Endothelial cell of umbilical vein (primary cell): ENCODE results near the gene P2RY13. TPM values are rescaled to one million over a fixed set of nuclear protein-coding genes. Genes with fewer than 3 reads are reported as not detected.

Experiments used
- BruUV-seq: library from RNA; stranded (reverse); fragments of 400-500 nt; replicated peaks from 2 replicates; lab custom pipeline; 2021; lab: Mats Ljungman, UMichigan
- CTCF ChIA-PET: fragments of 300-600, 350-600 bp; sonication (Branson Sonifier 250); formaldehyde crosslinking; loops from one replicate; lab custom pipeline; 2021; ENCODE audit warnings: antibody characterized with exemption, inconsistent platforms; lab: Charles Lee
- POLR2A ChIA-PET: fragments of 300-600, 350-600 bp; sonication (Branson Sonifier 250); formaldehyde crosslinking; loops from one replicate; lab custom pipeline; 2021; ENCODE audit warnings: antibody characterized with exemption, inconsistent platforms; lab: Charles Lee
- DNase-seq: peaks from one replicate; pipeline ENCODE4 v3.0.0-alpha.2; 2011; ENCODE audit warnings: low read depth, low spot score
- FAIRE-seq: peaks from 2 replicates; lab custom pipeline; 2011; peaks lifted over from hg19 to GRCh38; lab: Jason Lieb, UNC
- H2AFZ ChIP-seq: 2 replicates; pipeline ENCODE4 v1.6.0; 2012; ENCODE audit warnings: low read depth, low read length, control low read depth, inconsistent platforms
- H3K27ac ChIP-seq: 2 replicates; pipeline ENCODE4 v1.5.1; 2011; ENCODE audit warnings: low read depth, mild to moderate bottlenecking, control low read depth, low read length, moderate library complexity; ENCODE audit not compliant: insufficient read depth
- H3K27me3 ChIP-seq, 2 experiments: 2 replicates each; pipeline versions ENCODE4 v1.6.0 to v1.6.1; 2011; ENCODE audit warnings: low read length in 2 of 2, mixed read lengths in 1 of 2; ENCODE audit not compliant: control insufficient read depth in 2 of 2, insufficient read depth in 2 of 2
- H3K36me3 ChIP-seq, 2 experiments: 2 replicates in 1 of 2; 3 replicates in 1 of 2; pipeline ENCODE4 v1.5.1; 2011; ENCODE audit warnings: low read length in 2 of 2, mild to moderate bottlenecking in 1 of 2, moderate library complexity in 1 of 2; ENCODE audit not compliant: control insufficient read depth in 2 of 2, insufficient read depth in 2 of 2; ENCODE audit errors: extremely low read depth in 1 of 2
- H3K4me1 ChIP-seq: 3 replicates; pipeline ENCODE4 v1.5.1; 2011; ENCODE audit warnings: mild to moderate bottlenecking, low read length; ENCODE audit not compliant: control insufficient read depth, insufficient read depth; ENCODE audit errors: extremely low read depth
- H3K4me2 ChIP-seq: 2 replicates; pipeline ENCODE4 v1.6.1; 2011; ENCODE audit warnings: low read length, control low read depth, mixed read lengths; ENCODE audit not compliant: insufficient read depth
- H3K4me3 ChIP-seq, 3 experiments: fragments of 200-600 bp in 1 of 3; sonication (generic), shearing (Covaris generic) in 1 of 3; replicated peaks in 1 of 3; 2 replicates each; pipeline ENCODE4 v1.5.1; 2011 to 2016; ENCODE audit warnings: control low read depth in 3 of 3, low read length in 3 of 3, mild to moderate bottlenecking in 2 of 3, inconsistent platforms in 1 of 3, low read depth in 1 of 3, moderate library complexity in 1 of 3; ENCODE audit not compliant: insufficient read depth in 1 of 3
- H3K79me2 ChIP-seq: 2 replicates; pipeline ENCODE4 v1.6.0; 2012; ENCODE audit warnings: low read length, inconsistent platforms; ENCODE audit not compliant: control insufficient read depth, insufficient read depth
- H3K9ac ChIP-seq: replicated peaks from 2 replicates; pipeline ENCODE3; 2011; ENCODE audit warnings: low read length, control low read depth; ENCODE audit not compliant: insufficient read depth; ENCODE audit errors: extremely low read depth
- H3K9me1 ChIP-seq: replicated peaks from 3 replicates; pipeline ENCODE4 v1.6.0; 2011; ENCODE audit warnings: mild to moderate bottlenecking, low read length; ENCODE audit not compliant: control insufficient read depth, insufficient read depth; ENCODE audit errors: extremely low read depth
- H3K9me3 ChIP-seq: replicated peaks from 2 replicates; pipeline ENCODE4 v1.5.1; 2012; ENCODE audit warnings: low read length, inconsistent platforms; ENCODE audit not compliant: control insufficient read depth, insufficient read depth
- H4K20me1 ChIP-seq: replicated peaks from 2 replicates; pipeline ENCODE3; 2011; ENCODE audit warnings: mild to moderate bottlenecking, low read length; ENCODE audit not compliant: control insufficient read depth, insufficient read depth; ENCODE audit errors: extremely low read depth
- GATA2 ChIP-seq: IDR thresholded peaks from 2 replicates; pipeline ENCODE4 v1.7.0; 2011; ENCODE audit warnings: low read depth, mild to moderate bottlenecking, moderate library complexity, mixed read lengths, low read length; ENCODE audit not compliant: insufficient read length, insufficient read depth
- POLR2A ChIP-seq: IDR thresholded peaks from 2 replicates; pipeline ENCODE4 v1.6.1; 2012; ENCODE audit warnings: low read depth, mild to moderate bottlenecking, control low read depth, low read length
- dilution Hi-C: fragments of 300-500 bp; cut with MboI; formaldehyde crosslinking; loops from one replicate; pipeline ENCODE4 v1.15.0; 2019; ENCODE audit warnings: low sequenced_read_pairs; ENCODE audit not compliant: extremely low pct_ligation_motif_present
- intact Hi-C: fragments of 100-400 bp; cut with micrococcal nuclease; formaldehyde crosslinking; loops from one replicate; pipeline ENCODE4 v1.10.0; 2022
- polyA plus RNA-seq, 4 experiments: library from polyadenylated mRNA; depleted of rRNA in 3 of 4; stranded (reverse) in 3 of 4; unstranded in 1 of 4; fragments of >200 nt; gene quantifications; 2 replicates each; pipeline versions ENCODE4 v1.2.1 to v1.2.3, GENCODE V29; 2011 to 2012; ENCODE audit warnings: missing spikeins in 1 of 4
- total RNA-seq: library from RNA; stranded (reverse); gene quantifications from 2 replicates; pipeline ENCODE4 v1.2.3, GENCODE V29; 2021

P2RY13 gene
- total and polyA plus RNA-seq, 2 donors (not counting 3 experiments of a cell fraction or from before 2014, with no cell fraction given): not detected

- ChIA-PET CTCF (no interaction called here), POLR2A (no interaction called here)
- no peaks in the 10 kb centered on the region for H3K36me3 ChIP-seq
Observed at GRCh38 chr3:151350656-151351055, 21.3 kb upstream of the P2RY13 start.

GRCh38 chr3:151347432-151347831, 18.1 kb upstream of the P2RY13 start:
- ChIA-PET POLR2A (no interaction called here), CTCF (no interaction called here)
- dilution Hi-C loops (no loop called here), intact Hi-C loops (no loop called here)
- Histone ChIP-seq H3K27ac (no peak overlapping the region), H3K9ac (no peak overlapping the region), H3K4me3 (no peak overlapping the region), H3K79me2 (no peaks in the 10 kb centered on the region), H2AFZ (no peak overlapping the region), H3K9me1 (no peaks in the 10 kb centered on the region), H3K9me3 (no peaks in the 10 kb centered on the region), H3K4me2 (no peak overlapping the region), H4K20me1 (no peaks in the 10 kb centered on the region), H3K27me3 (peaks cover 4 to 8% of the 10 kb centered on the region in 2 experiments), H3K36me3 (no peaks in the 10 kb centered on the region), H3K4me1 (no peaks in the 10 kb centered on the region)
- no TSS peak for BruUV-seq
- FAIRE-seq (no peak), DNase-seq (no peak)
- no peak for TF ChIP-seq POLR2A

More at GRCh38 chr3:151350656-151351055, 21.3 kb upstream of the P2RY13 start:
- no peak overlapping the region for H3K4me3 ChIP-seq
- no peaks in the 10 kb centered on the region for H3K9me1 ChIP-seq
- H3K4me1 ChIP-seq: no peaks in the 10 kb centered on the region
- no peak for FAIRE-seq
- H3K27me3 ChIP-seq: peaks cover 4 to 8% of the 10 kb centered on the region in 2 experiments
- BruUV-seq: no TSS peak
- H3K9me3 ChIP-seq: no peaks in the 10 kb centered on the region
- dilution Hi-C loops (no loop called here), intact Hi-C loops (no loop called here)
- no peak overlapping the region for H3K4me2 ChIP-seq
- no peak for DNase-seq
- H3K27ac ChIP-seq: no peak overlapping the region
- H3K79me2 ChIP-seq: no peaks in the 10 kb centered on the region
- no peak overlapping the region for H3K9ac ChIP-seq
- TF ChIP-seq GATA2 (no peak), POLR2A (no peak)
- no peaks in the 10 kb centered on the region for H4K20me1 ChIP-seq
- no peak overlapping the region for H2AFZ ChIP-seq
